Measurements from ENCODE around the gene GATAD2B.
"Not testable (repeated sequence)": the region's sequence is repeated elsewhere in the genome, so short reads cannot be mapped to it uniquely, and the experiment has no call there.

The GATAD2B gene

GRCh38 chr1:153866045-153866850, 56.5 kb downstream of the GATAD2B start:
- in situ Hi-C loops (cut with MboI; ENCODE audit: low pct_unique_long_range_greater_than_20kb, low sequenced_read_pairs) = no loop called here
- DNase-seq = no peak

GRCh38 chr1:153860285-153860684, 62.5 kb downstream of the GATAD2B start:
- in situ Hi-C loops (cut with MboI; ENCODE audit: low pct_unique_long_range_greater_than_20kb, low sequenced_read_pairs) = no loop called here
- no peak for DNase-seq

DNA sequence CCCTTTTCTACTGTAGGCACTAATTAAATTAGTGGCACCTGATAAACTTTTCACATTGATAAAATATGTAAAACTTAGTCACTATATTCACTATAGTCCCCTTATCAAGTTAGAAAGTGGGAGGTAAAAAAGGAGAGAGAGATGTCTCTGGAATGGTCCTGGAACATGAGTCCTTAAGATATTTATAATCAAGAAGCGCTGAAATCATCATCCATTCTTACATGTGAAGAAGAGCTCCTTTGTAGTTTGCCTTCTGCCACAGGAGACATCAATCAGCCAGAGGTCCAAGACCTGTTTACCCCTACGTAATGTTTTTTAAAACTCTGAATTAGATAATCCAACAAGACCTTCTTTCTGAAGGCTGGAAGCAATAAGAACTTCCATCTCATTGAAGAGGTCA, 65.3 kb downstream of the GATAD2B start:
- in situ Hi-C loops (cut with MboI; ENCODE audit: low pct_unique_long_range_greater_than_20kb, low sequenced_read_pairs) = no loop called here
- no peak for DNase-seq

DNA sequence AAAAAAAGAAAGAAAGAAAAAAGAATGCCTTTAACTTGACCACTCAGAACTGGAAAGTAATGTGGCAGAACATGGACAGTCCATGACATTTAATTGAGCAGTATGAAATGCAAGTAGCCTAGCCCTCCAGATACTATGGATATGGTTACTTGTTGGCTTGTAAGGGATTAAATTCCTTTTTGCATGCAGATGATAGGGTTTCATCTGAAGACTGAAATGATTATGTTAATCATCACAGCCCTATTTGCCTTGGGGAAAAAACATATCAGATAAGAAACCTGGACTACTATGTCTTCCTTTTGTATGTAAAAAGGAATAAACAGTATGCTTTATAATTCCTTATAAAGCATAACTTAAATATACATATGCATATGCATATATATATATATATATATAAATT, 66.0 kb downstream of the GATAD2B start:
- in situ Hi-C loops (cut with MboI; ENCODE audit: low pct_unique_long_range_greater_than_20kb, low sequenced_read_pairs) = no loop called here
- DNase-seq = no peak

DNA sequence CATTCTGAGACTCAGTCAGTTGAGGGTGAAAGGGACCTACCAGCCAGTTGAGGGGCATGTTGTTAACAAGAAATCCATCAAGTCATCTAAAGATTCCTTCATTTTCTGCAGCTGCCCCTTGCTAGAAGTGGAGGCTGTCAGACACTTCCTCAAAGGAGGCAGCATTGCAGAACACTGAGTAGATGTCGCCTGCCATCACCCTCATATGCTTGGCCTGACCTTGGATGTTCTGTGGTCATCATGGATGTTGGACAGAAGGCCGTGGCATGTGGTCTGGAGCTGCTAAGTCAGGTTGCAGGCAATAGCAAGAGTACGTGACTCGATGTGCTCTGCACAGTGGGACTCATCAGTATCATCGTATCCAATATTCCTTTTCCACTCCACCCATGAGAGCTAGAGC, 70.6 kb downstream of the GATAD2B start:
- no peak for DNase-seq
- in situ Hi-C loops (cut with MboI; ENCODE audit: low pct_unique_long_range_greater_than_20kb, low sequenced_read_pairs) = no loop called here

GRCh38 chr1:153849487-153850185, 73.1 kb downstream of the GATAD2B start:
- DNase-seq = peak; percentile 81
- in situ Hi-C loops (cut with MboI; ENCODE audit: low pct_unique_long_range_greater_than_20kb, low sequenced_read_pairs) = no loop called here

DNA sequence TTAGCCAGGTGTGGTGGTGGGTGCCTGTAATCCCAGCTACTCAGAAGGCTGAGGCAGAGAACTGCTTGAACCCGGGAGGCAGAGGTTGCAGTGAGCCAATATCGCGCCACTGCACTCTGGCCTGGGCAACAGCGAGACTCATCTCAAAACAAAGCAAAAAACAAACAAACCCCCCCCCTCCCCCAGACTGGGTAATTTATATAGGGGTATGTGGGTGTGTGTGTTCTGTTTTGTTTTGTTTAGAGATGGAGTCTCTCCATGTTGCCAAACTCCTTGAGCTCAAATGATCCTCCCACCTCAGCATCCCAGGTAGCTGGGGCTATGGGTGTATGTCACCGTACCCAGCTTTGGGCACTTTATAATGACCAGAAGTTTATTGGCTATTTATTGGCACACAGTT, 74.0 kb downstream of the GATAD2B start:
- DNase-seq = no peak

GRCh38 chr1:153845158-153845557, 77.6 kb downstream of the GATAD2B start:
- DNase-seq = no peak
- in situ Hi-C loops (cut with MboI; ENCODE audit: low pct_unique_long_range_greater_than_20kb, low sequenced_read_pairs) = no loop called here

More for the DNA sequence above, 74.0 kb downstream of the GATAD2B start:
- in situ Hi-C loops (cut with MboI; ENCODE audit: low pct_unique_long_range_greater_than_20kb, low sequenced_read_pairs) = no loop called here

- in situ Hi-C loops (cut with MboI; ENCODE audit: low pct_unique_long_range_greater_than_20kb, low sequenced_read_pairs); DNase-seq: not testable (repeated sequence)
Measured at GRCh38 chr1:153844349-153844748, 78.4 kb downstream of the GATAD2B start.

DNA sequence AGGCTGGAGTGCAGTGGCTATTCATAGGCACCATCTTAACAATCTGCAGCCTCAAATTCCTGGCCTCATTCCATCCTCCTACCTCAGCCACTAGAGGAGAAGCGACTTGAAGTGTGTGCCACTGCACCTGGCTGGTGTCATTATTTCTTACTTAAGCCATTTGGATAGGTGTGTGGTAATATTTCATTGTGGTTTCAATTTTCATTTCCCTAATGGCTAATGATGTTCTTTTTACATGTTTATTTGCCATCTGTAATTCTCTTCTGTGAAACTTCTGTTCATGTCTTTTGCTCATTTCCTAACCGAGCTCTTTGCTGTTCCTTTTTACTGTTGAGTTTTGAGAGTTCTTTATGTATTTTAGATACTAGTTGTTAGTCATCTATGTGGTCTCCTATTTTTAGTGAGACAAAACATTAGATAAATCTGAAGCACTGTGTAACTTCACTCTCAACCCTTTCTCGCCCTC, 80.7 kb downstream of the GATAD2B start:
- no peak for DNase-seq
- in situ Hi-C loops (cut with MboI; ENCODE audit: low pct_unique_long_range_greater_than_20kb, low sequenced_read_pairs) = no loop called here

DNA sequence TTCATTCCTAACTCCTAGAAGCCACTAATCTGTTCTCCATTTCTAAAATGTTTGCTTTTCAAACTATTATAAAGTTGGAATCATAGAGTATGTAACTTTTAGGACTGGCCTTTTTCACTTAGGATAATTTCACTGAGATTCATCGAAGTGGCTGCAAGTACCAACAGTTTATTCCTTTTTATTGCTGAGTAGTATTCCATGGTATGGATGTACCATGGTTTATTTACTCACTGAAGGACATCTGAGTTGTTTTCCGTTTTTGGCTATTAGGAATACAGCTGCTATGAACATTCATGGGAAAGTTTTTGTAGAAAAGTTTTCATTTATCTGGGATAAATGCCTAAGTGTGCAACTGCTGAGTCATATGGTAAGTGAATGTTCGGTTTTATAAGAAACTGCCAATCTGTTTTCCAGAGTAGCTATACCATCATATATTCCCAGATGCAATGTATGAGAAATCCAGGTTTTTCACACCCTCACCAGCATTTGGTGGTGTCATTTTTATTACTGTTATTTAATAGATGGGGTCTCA, 81.2 kb downstream of the GATAD2B start:
- in situ Hi-C loops (cut with MboI; ENCODE audit: low pct_unique_long_range_greater_than_20kb, low sequenced_read_pairs) = no loop called here
- no peak for DNase-seq

DNA sequence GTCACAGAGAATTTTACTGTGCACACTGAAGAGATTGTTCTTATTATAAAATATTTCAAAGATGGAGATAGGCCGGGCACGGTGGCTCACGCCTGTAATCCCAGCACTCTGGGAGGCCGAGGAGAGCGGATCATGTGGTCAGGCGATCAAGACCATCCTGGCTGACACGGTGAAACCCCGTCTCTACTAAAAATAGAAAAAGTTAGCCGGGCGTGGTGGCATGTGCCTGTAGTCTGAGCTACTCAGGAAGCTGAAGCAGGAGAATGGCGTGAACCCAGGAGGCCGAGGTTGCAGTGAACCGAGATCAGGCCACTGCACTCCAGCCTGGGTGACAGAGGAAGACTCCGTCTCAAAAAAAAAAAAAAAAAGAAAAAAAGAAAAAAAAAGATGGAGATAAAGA, 82.0 kb downstream of the GATAD2B start:
- DNase-seq; in situ Hi-C loops (cut with MboI; ENCODE audit: low pct_unique_long_range_greater_than_20kb, low sequenced_read_pairs): not testable (repeated sequence)

DNA sequence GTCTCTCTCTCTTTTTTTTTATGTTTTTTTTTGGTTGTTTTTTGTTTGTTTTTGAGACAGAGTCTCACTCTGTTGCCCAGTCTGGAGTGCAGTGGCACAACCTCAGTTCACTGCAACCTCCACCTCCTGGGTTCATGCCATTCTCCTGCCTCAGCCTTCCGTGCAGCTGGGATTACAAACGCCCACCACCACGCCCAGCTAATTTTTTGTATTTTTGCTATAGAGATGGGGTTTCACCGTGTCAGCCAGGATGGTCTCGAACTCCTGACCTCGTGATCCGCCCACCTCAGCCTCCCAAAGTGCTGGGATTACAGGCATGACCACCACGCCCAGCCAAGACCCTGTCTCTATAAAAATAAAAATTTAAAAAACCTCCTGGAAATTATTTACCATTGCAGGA, 88.8 kb downstream of the GATAD2B start:
- in situ Hi-C loops (cut with MboI; ENCODE audit: low pct_unique_long_range_greater_than_20kb, low sequenced_read_pairs); DNase-seq: not testable (repeated sequence)

DNA sequence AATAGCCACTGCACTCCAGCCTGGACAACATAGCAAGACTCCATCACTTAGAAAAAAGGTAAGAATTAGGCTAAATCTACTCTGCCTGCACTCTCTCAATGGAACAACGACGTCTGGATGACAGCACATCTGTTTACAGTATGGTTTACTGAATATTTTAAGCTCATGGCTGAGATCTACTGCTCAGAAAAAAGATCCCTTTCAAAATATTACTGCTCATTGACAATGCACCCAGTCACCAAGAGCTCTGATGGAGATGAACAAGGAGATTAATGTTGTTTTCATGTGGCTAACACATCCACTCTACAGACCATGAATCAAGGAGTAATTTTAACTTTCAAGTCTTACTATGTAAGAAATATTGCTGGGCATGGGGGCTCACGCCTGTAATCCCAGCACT, 89.6 kb downstream of the GATAD2B start:
- DNase-seq = no peak
- in situ Hi-C loops (cut with MboI; ENCODE audit: low pct_unique_long_range_greater_than_20kb, low sequenced_read_pairs) = no loop called here

DNA sequence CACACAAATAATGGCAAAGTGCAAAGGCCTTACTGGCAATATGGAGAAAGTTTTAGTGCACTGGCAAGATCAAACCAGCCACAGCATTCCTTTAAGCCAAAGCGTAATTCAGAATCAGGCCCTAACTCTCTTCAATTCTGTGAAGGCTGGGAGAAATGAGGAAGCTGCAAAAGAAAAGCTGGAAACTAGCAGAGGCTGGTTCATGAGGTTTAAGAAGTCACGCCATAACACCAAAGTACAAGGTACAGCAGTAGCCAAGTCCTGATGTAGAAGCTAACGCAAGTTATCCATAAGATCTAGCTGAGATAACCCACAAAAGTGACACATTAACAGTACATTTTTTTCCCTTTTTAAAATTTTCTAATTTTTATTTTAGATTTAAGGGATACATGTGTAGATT, 90.5 kb downstream of the GATAD2B start:
- DNase-seq = peak; percentile 67
- in situ Hi-C loops (cut with MboI; ENCODE audit: low pct_unique_long_range_greater_than_20kb, low sequenced_read_pairs) = no loop called here

DNA sequence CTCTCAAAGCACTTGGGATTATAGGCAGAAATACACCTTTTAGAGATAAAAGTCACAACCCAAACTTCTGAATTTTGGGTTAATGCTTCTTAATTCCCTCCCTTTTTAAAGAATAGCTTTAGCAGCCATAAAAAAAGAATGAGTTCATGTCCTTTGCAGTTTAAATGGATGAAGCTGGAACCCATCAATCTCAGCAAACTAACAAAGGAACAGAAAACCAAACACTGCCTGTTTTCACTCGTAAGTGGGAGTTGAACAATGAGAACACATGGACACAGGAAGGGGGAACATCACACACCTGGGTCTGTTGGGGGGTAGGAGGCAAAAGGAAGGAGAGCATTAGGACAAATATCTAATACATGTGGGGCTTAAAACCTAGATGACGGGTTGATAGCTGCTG, 91.7 kb downstream of the GATAD2B start:
- in situ Hi-C loops (cut with MboI; ENCODE audit: low pct_unique_long_range_greater_than_20kb, low sequenced_read_pairs) = no loop called here
- DNase-seq = no peak

- in situ Hi-C loops (cut with MboI; ENCODE audit: low pct_unique_long_range_greater_than_20kb, low sequenced_read_pairs) = no loop called here
- DNase-seq = no peak
Measured at GRCh38 chr1:153827168-153827964, 95.4 kb downstream of the GATAD2B start.

- no peak for DNase-seq
- in situ Hi-C loops (cut with MboI; ENCODE audit: low pct_unique_long_range_greater_than_20kb, low sequenced_read_pairs) = loop anchor here (25.0 kb wide), 1 partner anchor 143 kb away; the partner anchor contains the start of genes CREB3L4, CRTC2 and SLC39A1
Measured at GRCh38 chr1:153818876-153819275, 103.9 kb downstream of the GATAD2B start.

DNA sequence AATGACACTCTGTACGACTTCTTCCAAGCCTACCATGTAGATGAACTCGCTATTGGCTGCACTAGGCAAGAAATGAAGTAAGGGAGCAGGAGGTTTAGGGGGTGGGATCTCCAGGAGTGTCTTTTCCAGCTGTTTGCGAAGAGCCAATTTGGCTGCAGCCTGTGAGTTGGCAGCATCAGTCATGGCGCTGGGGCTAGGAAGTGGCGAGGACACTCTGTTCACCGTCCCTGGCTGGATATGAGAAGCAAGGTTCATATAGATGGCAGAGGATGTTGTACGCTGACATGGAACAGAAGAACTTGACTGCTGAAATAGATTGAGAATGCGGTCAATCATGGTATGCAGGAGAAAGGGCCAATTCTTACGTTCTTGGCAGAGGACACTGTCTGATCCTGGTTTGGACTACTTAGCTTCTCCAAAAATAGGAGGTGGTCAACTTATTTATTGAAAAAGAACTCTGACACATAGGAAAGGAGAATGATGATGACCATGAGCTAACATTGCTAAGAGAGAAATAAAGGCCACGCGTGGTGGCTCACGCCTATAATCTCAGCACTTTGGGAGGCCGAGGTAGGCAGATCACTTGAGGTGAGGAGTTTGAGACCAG, 106.4 kb downstream of the GATAD2B start:
- DNase-seq = no peak
- in situ Hi-C loops (cut with MboI; ENCODE audit: low pct_unique_long_range_greater_than_20kb, low sequenced_read_pairs) = loop anchor here (25.0 kb wide), 1 partner anchor 146 kb away; the partner anchor contains the start of genes CREB3L4, CRTC2 and SLC39A1

Measured in KBM-7 (cell line).